Fibroblast of lung (primary cell): Measurements from ENCODE around the gene UBXN10. TPM values are rescaled to one million over a fixed set of nuclear protein-coding genes. Genes with fewer than 3 reads are reported as not detected.

ENCODE experiments used
- DNase-seq, 2 donors: peaks; one replicate each; pipeline versions ENCODE4 v3.0.0 to v3.0.0-alpha.2; 2010; ENCODE audit warnings: low read depth in 2 of 2
- H2AFZ ChIP-seq: 2 replicates; pipeline ENCODE4 v1.5.1; 2012; ENCODE audit warnings: low read length, control low read depth, inconsistent platforms
- H3K27ac ChIP-seq: 2 replicates; pipeline ENCODE4 v1.5.1; 2011; ENCODE audit warnings: low read length, control low read depth; ENCODE audit not compliant: insufficient read depth
- H3K27me3 ChIP-seq: 2 replicates; pipeline ENCODE4 v1.5.1; 2011; ENCODE audit warnings: mild to moderate bottlenecking, low read length; ENCODE audit not compliant: control insufficient read depth, insufficient read depth
- H3K36me3 ChIP-seq: 2 replicates; pipeline ENCODE4 v1.5.1; 2011; ENCODE audit warnings: low read length; ENCODE audit not compliant: control insufficient read depth, insufficient read depth
- H3K4me1 ChIP-seq: 2 replicates; pipeline ENCODE4 v1.5.1; 2011; ENCODE audit warnings: low read length; ENCODE audit not compliant: control insufficient read depth, insufficient read depth; ENCODE audit errors: extremely low read depth
- H3K4me2 ChIP-seq: 2 replicates; pipeline ENCODE4 v1.5.1; 2011; ENCODE audit warnings: low read length, control low read depth; ENCODE audit not compliant: insufficient read depth; ENCODE audit errors: extremely low read depth
- H3K4me3 ChIP-seq, 4 experiments: fragments of 200-600 bp in 1 of 4; sonication (generic) in 1 of 4; replicated peaks in 1 of 4; 2 replicates each; pipeline ENCODE4 v1.5.1; 2011 to 2016; ENCODE audit warnings: low read length in 4 of 4, low read depth in 3 of 4, mild to moderate bottlenecking in 3 of 4, control low read depth in 2 of 4, inconsistent platforms in 1 of 4, mixed read lengths in 1 of 4; ENCODE audit not compliant: insufficient read depth in 1 of 4; ENCODE audit errors: control extremely low read depth in 1 of 4
- H3K79me2 ChIP-seq: 2 replicates; pipeline ENCODE4 v1.5.1; 2012; ENCODE audit warnings: mild to moderate bottlenecking, low read length, inconsistent platforms; ENCODE audit not compliant: control insufficient read depth, insufficient read depth
- H3K9ac ChIP-seq: 2 replicates; pipeline ENCODE4 v1.5.1; 2011; ENCODE audit warnings: mild to moderate bottlenecking, low read length, control low read depth; ENCODE audit not compliant: insufficient read depth
- H3K9me3 ChIP-seq: 2 replicates; pipeline ENCODE4 v1.5.1; 2012; ENCODE audit warnings: low read depth, low read length; ENCODE audit not compliant: control insufficient read depth, insufficient read depth
- H4K20me1 ChIP-seq: 2 replicates; pipeline ENCODE4 v1.5.1; 2011; ENCODE audit warnings: low read length; ENCODE audit not compliant: control insufficient read depth, insufficient read depth; ENCODE audit errors: extremely low read depth
- CTCF ChIP-seq, 2 donors: IDR thresholded peaks in 1 of 2; conservative IDR thresholded peaks in 1 of 2; 1 replicate in 1 of 2; 2 replicates in 1 of 2; pipeline ENCODE4 v1.5.1; 2011 to 2012; ENCODE audit warnings: low read length in 2 of 2, control low read depth in 1 of 2, inconsistent platforms in 1 of 2, low read depth in 1 of 2, mild to moderate bottlenecking in 1 of 2
- EZH2 ChIP-seq: IDR thresholded peaks from 2 replicates; pipeline ENCODE4 v1.5.1; 2012; ENCODE audit warnings: low read length, control low read depth, mild to moderate bottlenecking; ENCODE audit errors: missing control alignments
- polyA plus RNA-seq, 2 donors: library from polyadenylated mRNA; depleted of rRNA in 1 of 2; stranded (reverse) in 1 of 2; unstranded in 1 of 2; fragments of >200 nt; gene quantifications; 2 replicates each; pipeline ENCODE4 v1.2.1, GENCODE V29; 2011 to 2012; ENCODE audit warnings: missing spikeins in 1 of 2
- total RNA-seq: library from RNA; depleted of rRNA; stranded (reverse); fragments of >200 nt; gene quantifications from 2 replicates; pipeline ENCODE4 v1.2.1, GENCODE V29; 2014

Gene UBXN10
- total and polyA plus RNA-seq, 2 donors (not counting 1 experiment from before 2014, with no cell fraction given) = 0.33 TPM; not detected in 1

- H3K27ac ChIP-seq = no peak overlapping the region
- H2AFZ ChIP-seq = no peak overlapping the region
- no peak for TF ChIP-seq CTCF (conservative IDR thresholded peaks at IDR 0.05 in 1 of 2, IDR thresholded peaks at IDR 0.05 in 1 of 2; ENCODE audit: low read depth in 1 of 2, low read length in 2 of 2)
- no peak overlapping the region for H3K4me2 ChIP-seq
- no peaks in the 10 kb centered on the region for H3K79me2 ChIP-seq
- no peaks in the 10 kb centered on the region for H3K9me3 ChIP-seq
- no peak overlapping the region for H3K9ac ChIP-seq
- DNase-seq = no peak
- H3K27me3 ChIP-seq = peaks cover 8% of the 10 kb centered on the region
- H3K4me1 ChIP-seq = no peaks in the 10 kb centered on the region
- no peak overlapping the region for H3K4me3 ChIP-seq
- H3K36me3 ChIP-seq = no peaks in the 10 kb centered on the region
- H4K20me1 ChIP-seq = no peaks in the 10 kb centered on the region
These were observed 43.7 kb upstream of the UBXN10 start for GRCh38 chr1:20142001-20142710.

GRCh38 chr1:20143318-20143717, 42.6 kb upstream of the UBXN10 start:
- no peaks in the 10 kb centered on the region for H4K20me1 ChIP-seq
- H3K9ac ChIP-seq = no peak overlapping the region
- TF ChIP-seq CTCF (conservative IDR thresholded peaks at IDR 0.05 in 1 of 2, IDR thresholded peaks at IDR 0.05 in 1 of 2; ENCODE audit: low read depth in 1 of 2, low read length in 2 of 2) (no peak), EZH2 (no peak)
- no peak overlapping the region for H3K4me3 ChIP-seq
- no peak for DNase-seq
- H2AFZ ChIP-seq = no peak overlapping the region
- H3K4me1 ChIP-seq = no peaks in the 10 kb centered on the region
- no peaks in the 10 kb centered on the region for H3K9me3 ChIP-seq
- no peak overlapping the region for H3K4me2 ChIP-seq
- no peaks in the 10 kb centered on the region for H3K36me3 ChIP-seq
- H3K27ac ChIP-seq = no peak overlapping the region
- H3K79me2 ChIP-seq = no peaks in the 10 kb centered on the region
- peaks cover 8% of the 10 kb centered on the region for H3K27me3 ChIP-seq

- H3K36me3 ChIP-seq = no peaks in the 10 kb centered on the region
- peaks cover 8% of the 10 kb centered on the region for H3K27me3 ChIP-seq
- no peaks in the 10 kb centered on the region for H3K4me1 ChIP-seq
- no peaks in the 10 kb centered on the region for H3K9me3 ChIP-seq
- no peaks in the 10 kb centered on the region for H3K79me2 ChIP-seq
- H3K4me3 ChIP-seq = no peak overlapping the region
- DNase-seq = no peak
- no peak overlapping the region for H3K9ac ChIP-seq
- no peak for TF ChIP-seq CTCF (conservative IDR thresholded peaks at IDR 0.05 in 1 of 2, IDR thresholded peaks at IDR 0.05 in 1 of 2; ENCODE audit: low read depth in 1 of 2, low read length in 2 of 2)
- H4K20me1 ChIP-seq = no peaks in the 10 kb centered on the region
- no peak overlapping the region for H3K27ac ChIP-seq
- no peak overlapping the region for H3K4me2 ChIP-seq
- H2AFZ ChIP-seq = no peak overlapping the region
These were observed 41.9 kb upstream of the UBXN10 start for GRCh38 chr1:20143734-20144565.
